Fibroblast of lung (primary cell): ENCODE measurements around the gene SNAP47. TPM values are rescaled to one million over a fixed set of nuclear protein-coding genes. Genes with fewer than 3 reads are reported as not detected.

ENCODE experiments used
- DNase-seq, 2 donors: peaks; one replicate each; pipeline versions ENCODE4 v3.0.0 to v3.0.0-alpha.2; 2010; ENCODE audit warnings: low read depth in 2 of 2
- H2AFZ ChIP-seq: 2 replicates; pipeline ENCODE4 v1.5.1; 2012; ENCODE audit warnings: low read length, control low read depth, inconsistent platforms
- H3K27ac ChIP-seq: 2 replicates; pipeline ENCODE4 v1.5.1; 2011; ENCODE audit warnings: low read length, control low read depth; ENCODE audit not compliant: insufficient read depth
- H3K27me3 ChIP-seq: 2 replicates; pipeline ENCODE4 v1.5.1; 2011; ENCODE audit warnings: mild to moderate bottlenecking, low read length; ENCODE audit not compliant: control insufficient read depth, insufficient read depth
- H3K36me3 ChIP-seq: 2 replicates; pipeline ENCODE4 v1.5.1; 2011; ENCODE audit warnings: low read length; ENCODE audit not compliant: control insufficient read depth, insufficient read depth
- H3K4me1 ChIP-seq: 2 replicates; pipeline ENCODE4 v1.5.1; 2011; ENCODE audit warnings: low read length; ENCODE audit not compliant: control insufficient read depth, insufficient read depth; ENCODE audit errors: extremely low read depth
- H3K4me2 ChIP-seq: 2 replicates; pipeline ENCODE4 v1.5.1; 2011; ENCODE audit warnings: low read length, control low read depth; ENCODE audit not compliant: insufficient read depth; ENCODE audit errors: extremely low read depth
- H3K4me3 ChIP-seq, 4 experiments: fragments of 200-600 bp in 1 of 4; sonication (generic) in 1 of 4; replicated peaks in 1 of 4; 2 replicates each; pipeline ENCODE4 v1.5.1; 2011 to 2016; ENCODE audit warnings: low read length in 4 of 4, low read depth in 3 of 4, mild to moderate bottlenecking in 3 of 4, control low read depth in 2 of 4, inconsistent platforms in 1 of 4, mixed read lengths in 1 of 4; ENCODE audit not compliant: insufficient read depth in 1 of 4; ENCODE audit errors: control extremely low read depth in 1 of 4
- H3K79me2 ChIP-seq: 2 replicates; pipeline ENCODE4 v1.5.1; 2012; ENCODE audit warnings: mild to moderate bottlenecking, low read length, inconsistent platforms; ENCODE audit not compliant: control insufficient read depth, insufficient read depth
- H3K9ac ChIP-seq: 2 replicates; pipeline ENCODE4 v1.5.1; 2011; ENCODE audit warnings: mild to moderate bottlenecking, low read length, control low read depth; ENCODE audit not compliant: insufficient read depth
- H3K9me3 ChIP-seq: 2 replicates; pipeline ENCODE4 v1.5.1; 2012; ENCODE audit warnings: low read depth, low read length; ENCODE audit not compliant: control insufficient read depth, insufficient read depth
- H4K20me1 ChIP-seq: 2 replicates; pipeline ENCODE4 v1.5.1; 2011; ENCODE audit warnings: low read length; ENCODE audit not compliant: control insufficient read depth, insufficient read depth; ENCODE audit errors: extremely low read depth
- CTCF ChIP-seq, 2 donors: IDR thresholded peaks in 1 of 2; conservative IDR thresholded peaks in 1 of 2; 1 replicate in 1 of 2; 2 replicates in 1 of 2; pipeline ENCODE4 v1.5.1; 2011 to 2012; ENCODE audit warnings: low read length in 2 of 2, control low read depth in 1 of 2, inconsistent platforms in 1 of 2, low read depth in 1 of 2, mild to moderate bottlenecking in 1 of 2
- EZH2 ChIP-seq: IDR thresholded peaks from 2 replicates; pipeline ENCODE4 v1.5.1; 2012; ENCODE audit warnings: low read length, control low read depth, mild to moderate bottlenecking; ENCODE audit errors: missing control alignments
- polyA plus RNA-seq, 2 donors: library from polyadenylated mRNA; depleted of rRNA in 1 of 2; stranded (reverse) in 1 of 2; unstranded in 1 of 2; fragments of >200 nt; gene quantifications; 2 replicates each; pipeline ENCODE4 v1.2.1, GENCODE V29; 2011 to 2012; ENCODE audit warnings: missing spikeins in 1 of 2
- total RNA-seq: library from RNA; depleted of rRNA; stranded (reverse); fragments of >200 nt; gene quantifications from 2 replicates; pipeline ENCODE4 v1.2.1, GENCODE V29; 2014

The SNAP47 gene
- total and polyA plus RNA-seq, 2 donors (not counting 1 experiment from before 2014, with no cell fraction given) = 32.4 to 66.9 TPM

- peak overlapping the region; percentile 55 for H3K9ac ChIP-seq
Measured at GRCh38 chr1:227786673-227787512, 51.7 kb downstream of the SNAP47 start.

GRCh38 chr1:227787513-227788270 lies 52.5 kb downstream of the SNAP47 start:
- peaks cover 5% of the 10 kb centered on the region for H3K4me1 ChIP-seq
- H3K27ac ChIP-seq = peak overlapping the region; percentile 62
- peak; percentile 89 to 95 for DNase-seq
- H3K9me3 ChIP-seq = no peaks in the 10 kb centered on the region
- no peaks in the 10 kb centered on the region for H3K36me3 ChIP-seq
- peak overlapping the region; percentile 79 for H2AFZ ChIP-seq
- H3K4me3 ChIP-seq = peak overlapping the region; percentile 65 to 77 (median 69)
- H3K9ac ChIP-seq = peak overlapping the region; percentile 55
- H4K20me1 ChIP-seq = no peaks in the 10 kb centered on the region
- no peaks in the 10 kb centered on the region for H3K27me3 ChIP-seq
- TF ChIP-seq EZH2 = no peak
- no peak for TF ChIP-seq CTCF (conservative IDR thresholded peaks at IDR 0.05 in 1 of 2, IDR thresholded peaks at IDR 0.05 in 1 of 2; ENCODE audit: low read depth in 1 of 2, low read length in 2 of 2)
- H3K79me2 ChIP-seq = no peaks in the 10 kb centered on the region
- peak overlapping the region; percentile 99 for H3K4me2 ChIP-seq

More at GRCh38 chr1:227786673-227787512, 51.7 kb downstream of the SNAP47 start:
- DNase-seq = no peak
- no peaks in the 10 kb centered on the region for H3K36me3 ChIP-seq
- H3K27ac ChIP-seq = no peak overlapping the region
- H3K4me3 ChIP-seq = peak overlapping the region; percentile 65 to 77 (median 69)
- no peaks in the 10 kb centered on the region for H3K9me3 ChIP-seq
- H3K4me2 ChIP-seq = peak overlapping the region; percentile 99
- TF ChIP-seq EZH2 (no peak), CTCF (conservative IDR thresholded peaks at IDR 0.05 in 1 of 2, IDR thresholded peaks at IDR 0.05 in 1 of 2; ENCODE audit: low read depth in 1 of 2, low read length in 2 of 2) (no peak)
- H3K27me3 ChIP-seq = no peaks in the 10 kb centered on the region
- peaks cover 5% of the 10 kb centered on the region for H3K4me1 ChIP-seq
- no peaks in the 10 kb centered on the region for H4K20me1 ChIP-seq
- no peaks in the 10 kb centered on the region for H3K79me2 ChIP-seq
- H2AFZ ChIP-seq = peak overlapping the region; percentile 79
